Chondrocyte (in vitro differentiated cells): ENCODE data around the gene TINAGL1. TPM values are rescaled to one million over a fixed set of nuclear protein-coding genes. Genes with fewer than 3 reads are reported as not detected.

ENCODE experiments used
- DNase-seq: peaks from one replicate; pipeline ENCODE4 v3.0.0; 2021; ENCODE audit warnings: mixed read lengths, low spot score
- H3K27ac Mint-ChIP-seq: one replicate; pipeline ENCODE4 v1.8.0; 2021; ENCODE audit warnings: mild to moderate bottlenecking, moderate library complexity, mixed read lengths; ENCODE audit not compliant: unreplicated experiment
- H3K27me3 Mint-ChIP-seq: 2 replicates; pipeline ENCODE4 v1.8.0; 2021; ENCODE audit warnings: low read depth, mixed read lengths
- H3K36me3 Mint-ChIP-seq: 2 replicates; pipeline ENCODE4 v1.8.0; 2021; ENCODE audit warnings: low read depth, mixed read lengths
- H3K4me1 Mint-ChIP-seq: 2 replicates; pipeline ENCODE4 v1.8.0; 2021; ENCODE audit warnings: low read depth, mild to moderate bottlenecking, mixed read lengths
- H3K4me3 Mint-ChIP-seq: one replicate; pipeline ENCODE4 v1.8.0; 2021; ENCODE audit warnings: mild to moderate bottlenecking, moderate library complexity, mixed read lengths; ENCODE audit not compliant: unreplicated experiment
- H3K9me3 Mint-ChIP-seq: 2 replicates; pipeline ENCODE4 v1.8.0; 2021; ENCODE audit warnings: low read depth, mixed read lengths
- total RNA-seq: library from RNA; stranded (reverse); gene quantifications from 3 replicates; pipeline ENCODE4 v1.2.1, GENCODE V29; 2021
- TF ChIP-seq, protein P1 (sequence below): fragments of 200-600 bp; sonication (generic); IDR thresholded peaks from 2 replicates; pipeline ENCODE4 v1.5.0; 2021; ENCODE audit warnings: antibody characterized with exemption, mild to moderate bottlenecking, moderate library complexity

TINAGL1 gene
- total RNA-seq, 1 donor from 2014 or later, result 154 TPM

DNA sequence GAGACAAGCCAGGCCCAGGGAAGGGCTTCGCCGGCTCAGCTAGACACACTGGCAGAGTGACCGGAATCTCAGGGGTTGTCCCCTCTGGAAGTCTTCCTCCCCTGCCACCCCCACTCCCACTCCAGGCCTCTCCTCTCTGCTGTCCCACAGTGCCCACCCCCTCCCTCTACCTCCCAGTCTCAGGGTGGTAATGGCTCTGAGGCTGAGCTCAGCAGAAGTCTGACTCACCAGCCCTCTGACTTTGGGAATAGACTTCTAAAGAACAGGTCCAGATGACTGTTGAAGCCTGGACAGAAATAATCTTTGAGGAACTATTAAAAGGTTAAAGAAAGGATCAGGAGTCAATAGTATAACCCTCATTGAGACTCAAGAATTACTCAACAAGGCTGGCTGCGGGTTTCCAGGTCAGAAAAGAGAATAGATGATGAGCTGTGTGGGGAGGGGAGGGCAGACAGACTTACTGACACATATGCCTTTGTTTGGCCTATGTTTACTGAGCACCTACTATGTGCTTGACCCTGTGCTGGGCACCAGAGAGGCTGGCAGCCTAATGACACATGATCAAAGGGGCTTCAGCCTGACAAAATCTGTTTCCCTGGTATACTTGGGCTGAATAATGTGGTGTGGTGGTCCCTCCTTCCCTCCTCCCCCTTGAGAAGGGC is 49.4 kb downstream of the TINAGL1 start:
- peaks cover 12% of the 10 kb centered on the region for H3K36me3 Mint-ChIP-seq
- H3K27ac Mint-ChIP-seq, result peak overlapping the region; percentile 45
- TF ChIP-seq, protein P1, sequence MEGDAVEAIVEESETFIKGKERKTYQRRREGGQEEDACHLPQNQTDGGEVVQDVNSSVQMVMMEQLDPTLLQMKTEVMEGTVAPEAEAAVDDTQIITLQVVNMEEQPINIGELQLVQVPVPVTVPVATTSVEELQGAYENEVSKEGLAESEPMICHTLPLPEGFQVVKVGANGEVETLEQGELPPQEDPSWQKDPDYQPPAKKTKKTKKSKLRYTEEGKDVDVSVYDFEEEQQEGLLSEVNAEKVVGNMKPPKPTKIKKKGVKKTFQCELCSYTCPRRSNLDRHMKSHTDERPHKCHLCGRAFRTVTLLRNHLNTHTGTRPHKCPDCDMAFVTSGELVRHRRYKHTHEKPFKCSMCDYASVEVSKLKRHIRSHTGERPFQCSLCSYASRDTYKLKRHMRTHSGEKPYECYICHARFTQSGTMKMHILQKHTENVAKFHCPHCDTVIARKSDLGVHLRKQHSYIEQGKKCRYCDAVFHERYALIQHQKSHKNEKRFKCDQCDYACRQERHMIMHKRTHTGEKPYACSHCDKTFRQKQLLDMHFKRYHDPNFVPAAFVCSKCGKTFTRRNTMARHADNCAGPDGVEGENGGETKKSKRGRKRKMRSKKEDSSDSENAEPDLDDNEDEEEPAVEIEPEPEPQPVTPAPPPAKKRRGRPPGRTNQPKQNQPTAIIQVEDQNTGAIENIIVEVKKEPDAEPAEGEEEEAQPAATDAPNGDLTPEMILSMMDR, result no peak
- no peak for DNase-seq
- H3K9me3 Mint-ChIP-seq, result no peaks in the 10 kb centered on the region
- no peak overlapping the region for H3K4me3 Mint-ChIP-seq
- no peaks in the 10 kb centered on the region for H3K27me3 Mint-ChIP-seq
- peaks cover 22% of the 10 kb centered on the region for H3K4me1 Mint-ChIP-seq

DNA sequence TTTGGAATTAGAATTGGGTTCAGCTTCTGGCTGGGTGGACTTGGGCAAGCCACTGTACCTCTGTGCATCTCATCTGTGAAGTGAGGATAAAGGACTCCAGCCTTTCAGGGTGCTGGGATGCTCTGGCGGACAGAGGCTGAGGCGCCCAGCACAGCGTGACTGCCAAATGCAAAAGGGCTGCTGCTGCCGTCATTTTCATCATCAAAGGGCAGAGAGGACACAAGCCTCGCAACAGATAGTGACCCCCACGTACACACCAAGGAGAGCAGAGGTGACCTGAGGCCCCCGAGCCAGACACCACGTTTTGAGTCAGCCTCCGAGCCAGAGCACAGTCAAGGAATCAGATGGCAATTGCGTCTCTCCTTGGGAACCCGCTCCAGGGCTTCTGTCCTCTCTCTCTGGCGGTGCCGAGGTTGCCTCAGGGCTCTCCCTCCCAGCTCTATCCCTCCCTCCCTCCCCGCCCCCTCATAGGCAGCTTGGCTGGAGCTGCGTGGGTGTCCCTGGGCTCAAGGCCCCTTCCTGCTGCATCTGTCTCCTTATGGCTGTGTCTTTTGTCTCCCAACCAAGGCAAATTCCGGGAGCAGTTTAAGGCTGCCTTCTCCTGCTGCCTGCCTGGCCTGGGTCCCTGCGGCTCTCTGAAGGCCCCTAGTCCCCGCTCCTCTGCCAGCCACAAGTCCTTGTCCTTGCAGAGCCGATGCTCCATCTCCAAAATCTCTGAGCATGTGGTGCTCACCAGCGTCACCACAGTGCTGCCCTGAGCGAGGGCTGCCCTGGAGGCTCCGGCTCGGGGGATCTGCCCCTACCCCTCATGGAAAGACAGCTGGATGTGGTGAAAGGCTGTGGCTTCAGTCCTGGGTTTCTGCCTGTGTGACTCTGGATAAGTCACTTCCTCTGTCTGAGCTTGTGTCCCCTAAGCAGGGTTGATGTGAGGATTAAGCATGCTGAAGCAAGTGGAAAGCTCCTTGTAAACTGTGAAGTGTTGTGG is 50.2 kb downstream of the TINAGL1 start:
- H3K4me3 Mint-ChIP-seq, result no peak overlapping the region
- TF ChIP-seq, protein P1, result no peak

DNA sequence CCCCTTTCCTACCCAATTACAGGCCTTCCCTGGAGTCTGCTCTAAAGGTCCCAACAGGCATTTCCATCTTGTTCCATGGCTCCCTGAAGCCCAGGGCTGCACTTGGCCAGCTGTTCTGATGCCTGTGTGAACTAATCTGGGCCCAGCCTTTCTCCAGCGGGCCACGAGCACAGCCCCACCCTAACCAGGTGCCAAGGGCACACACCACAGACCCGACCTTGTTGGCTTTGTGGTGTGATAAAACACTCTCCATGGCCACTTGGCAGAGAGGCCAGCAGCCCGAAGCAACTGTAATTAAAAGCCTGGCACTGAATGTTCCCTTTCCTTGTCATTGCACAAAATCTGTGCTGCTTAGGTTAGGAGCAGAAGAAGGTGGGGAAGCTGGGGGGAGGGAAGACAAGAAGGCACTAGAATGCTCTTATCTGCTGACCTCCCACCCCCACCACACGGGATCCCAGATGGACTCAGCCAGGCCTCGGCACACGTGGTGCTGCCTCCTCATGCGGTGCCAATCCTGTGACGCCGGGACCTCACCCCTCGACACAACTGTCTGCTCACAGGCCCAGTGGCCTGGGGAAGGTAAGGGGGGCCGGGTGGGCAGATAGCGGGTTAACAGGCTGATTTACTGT is 51.1 kb downstream of the TINAGL1 start:
- H3K9me3 Mint-ChIP-seq, result no peaks in the 10 kb centered on the region
- peaks cover 12% of the 10 kb centered on the region for H3K36me3 Mint-ChIP-seq
- H3K4me1 Mint-ChIP-seq, result peaks cover 22% of the 10 kb centered on the region
- no peak for DNase-seq
- H3K4me3 Mint-ChIP-seq, result no peak overlapping the region
- no peaks in the 10 kb centered on the region for H3K27me3 Mint-ChIP-seq
- TF ChIP-seq, protein P1, result no peak
- no peak overlapping the region for H3K27ac Mint-ChIP-seq

More for the DNA sequence above, 50.2 kb downstream of the TINAGL1 start:
- Mint-ChIP-seq H3K27me3 (no peaks in the 10 kb centered on the region), H3K27ac (peak overlapping the region; percentile 45), H3K9me3 (no peaks in the 10 kb centered on the region), H3K4me1 (peaks cover 22% of the 10 kb centered on the region), H3K36me3 (peaks cover 12% of the 10 kb centered on the region)
- DNase-seq, result no peak

DNA sequence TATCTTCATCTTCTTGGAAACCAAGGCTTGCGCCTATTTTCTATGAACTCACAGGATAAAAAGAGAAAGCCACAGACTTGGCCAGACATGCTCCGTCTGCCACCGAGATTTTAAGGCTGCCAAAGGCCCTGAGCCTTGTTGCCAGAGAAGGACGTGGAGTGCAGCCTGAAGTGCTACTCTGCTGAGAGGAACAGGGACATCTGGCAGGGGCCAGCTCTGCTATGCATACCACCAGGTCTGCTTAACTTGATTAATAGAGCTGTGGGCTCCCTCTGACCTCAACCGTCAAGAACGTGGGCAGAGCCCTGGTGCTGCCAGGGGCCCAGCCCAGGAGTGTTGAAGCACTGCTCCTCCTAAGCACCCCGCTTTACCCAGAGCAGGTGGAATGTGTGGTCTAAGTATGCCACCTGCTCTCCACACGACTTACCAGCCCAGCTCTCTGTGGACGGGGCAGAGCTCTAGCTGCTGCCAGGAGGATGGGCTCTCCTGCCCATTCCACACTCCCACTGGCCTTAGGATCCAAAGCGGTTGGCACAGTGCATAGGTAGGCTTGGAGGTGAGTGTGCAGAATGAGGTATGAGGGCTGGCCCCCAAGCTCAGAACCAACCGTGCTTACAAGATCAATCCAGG is 51.7 kb downstream of the TINAGL1 start:
- Mint-ChIP-seq H3K27me3 (no peaks in the 10 kb centered on the region), H3K36me3 (peaks cover 12% of the 10 kb centered on the region), H3K9me3 (no peaks in the 10 kb centered on the region), H3K4me3 (no peak overlapping the region), H3K4me1 (peaks cover 22% of the 10 kb centered on the region), H3K27ac (no peak overlapping the region)
- TF ChIP-seq, protein P1, result no peak
- no peak for DNase-seq
